ENCODE results near the gene TCF3.

TCF3 gene

DNA sequence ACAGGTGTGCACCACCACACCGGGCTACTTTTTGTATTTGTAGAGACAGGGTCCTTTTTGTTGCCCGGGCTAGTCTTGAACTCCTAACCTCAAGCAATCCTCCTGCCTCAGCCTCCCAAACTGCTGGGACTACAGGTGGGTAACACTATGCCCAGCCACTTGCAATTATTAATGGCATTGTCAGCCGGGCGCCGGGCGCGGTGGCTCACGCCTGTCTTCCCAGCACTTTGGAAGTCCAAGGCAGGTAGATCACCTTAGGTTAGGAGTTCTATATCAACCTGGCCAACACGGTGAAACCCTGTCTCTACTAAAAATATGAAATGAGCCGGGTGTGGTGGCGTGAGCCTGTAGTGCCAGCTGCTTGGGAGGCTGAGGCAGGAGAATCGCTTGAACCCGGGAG is 81.6 kb downstream of the TCF3 start:
- DNase-seq (ENCODE audit: extremely low read depth, low read depth): no peak
- TF ChIP-seq, protein P1, sequence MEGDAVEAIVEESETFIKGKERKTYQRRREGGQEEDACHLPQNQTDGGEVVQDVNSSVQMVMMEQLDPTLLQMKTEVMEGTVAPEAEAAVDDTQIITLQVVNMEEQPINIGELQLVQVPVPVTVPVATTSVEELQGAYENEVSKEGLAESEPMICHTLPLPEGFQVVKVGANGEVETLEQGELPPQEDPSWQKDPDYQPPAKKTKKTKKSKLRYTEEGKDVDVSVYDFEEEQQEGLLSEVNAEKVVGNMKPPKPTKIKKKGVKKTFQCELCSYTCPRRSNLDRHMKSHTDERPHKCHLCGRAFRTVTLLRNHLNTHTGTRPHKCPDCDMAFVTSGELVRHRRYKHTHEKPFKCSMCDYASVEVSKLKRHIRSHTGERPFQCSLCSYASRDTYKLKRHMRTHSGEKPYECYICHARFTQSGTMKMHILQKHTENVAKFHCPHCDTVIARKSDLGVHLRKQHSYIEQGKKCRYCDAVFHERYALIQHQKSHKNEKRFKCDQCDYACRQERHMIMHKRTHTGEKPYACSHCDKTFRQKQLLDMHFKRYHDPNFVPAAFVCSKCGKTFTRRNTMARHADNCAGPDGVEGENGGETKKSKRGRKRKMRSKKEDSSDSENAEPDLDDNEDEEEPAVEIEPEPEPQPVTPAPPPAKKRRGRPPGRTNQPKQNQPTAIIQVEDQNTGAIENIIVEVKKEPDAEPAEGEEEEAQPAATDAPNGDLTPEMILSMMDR (IDR thresholded peaks at IDR 0.05; ENCODE audit: low read depth, low read length): no peak

DNA sequence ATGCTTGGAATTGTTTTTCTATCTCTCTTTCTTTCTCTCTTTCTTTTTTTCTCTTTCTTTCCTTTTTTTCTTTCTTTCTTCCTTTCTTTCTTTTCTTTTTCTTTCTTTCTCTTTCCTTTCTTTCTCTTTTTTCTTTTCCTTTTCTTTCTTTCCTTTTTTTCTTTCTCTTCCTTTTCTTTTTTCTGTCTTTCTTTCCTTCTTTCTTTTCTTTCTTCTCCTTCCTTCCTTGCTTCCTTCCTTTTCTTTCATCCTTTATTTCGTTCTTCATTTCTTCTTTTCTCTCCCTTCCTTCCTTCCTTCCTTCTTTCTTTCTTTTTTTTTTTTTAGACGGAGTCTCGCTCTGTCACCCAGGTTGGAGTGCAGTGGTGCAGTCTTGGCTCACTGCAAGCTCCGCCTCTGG is 82.4 kb downstream of the TCF3 start:
- TF ChIP-seq, protein P1 (IDR thresholded peaks at IDR 0.05; ENCODE audit: low read depth, low read length): no peak
- DNase-seq (ENCODE audit: extremely low read depth, low read depth): no peak

DNA sequence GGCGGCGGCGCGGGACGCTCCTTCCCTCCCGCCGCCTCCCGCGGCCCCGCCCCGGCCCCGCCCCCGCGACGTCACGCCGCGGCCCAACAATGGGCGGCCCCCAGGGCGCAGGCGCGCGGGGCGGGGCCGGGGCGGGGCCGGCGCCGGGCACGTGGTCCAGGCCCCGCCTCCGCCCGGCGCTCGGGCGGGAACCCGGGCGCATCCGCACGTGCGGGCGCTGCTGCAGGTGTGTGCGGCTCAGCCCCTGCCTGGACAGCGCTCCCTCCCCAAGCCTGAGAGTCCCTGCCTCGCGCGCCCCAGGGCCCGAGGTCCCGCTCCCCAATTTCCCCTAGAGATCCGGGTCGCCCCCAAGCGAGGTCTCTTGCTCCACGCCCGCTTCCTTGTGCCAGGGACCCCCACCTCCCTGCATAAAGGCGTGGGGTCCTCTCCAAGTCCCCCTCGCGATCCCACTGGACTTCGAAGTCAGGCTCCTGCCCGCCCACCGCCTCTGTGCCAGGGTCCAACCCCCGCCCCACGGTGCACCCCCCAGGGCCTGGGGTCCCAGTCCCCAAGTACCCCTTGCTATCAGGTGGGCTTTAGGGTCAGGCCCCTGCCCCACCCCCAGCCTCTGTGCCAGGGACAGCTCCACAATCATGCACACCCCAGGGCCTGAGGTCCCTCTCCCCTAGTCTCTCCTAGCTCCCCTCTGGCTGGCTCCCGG is 83.9 kb downstream of the TCF3 start, which contains the start of gene MEX3D:
Gene MEX3D (minus strand): TSS at position 6 of the 700 bp plus-strand sequence. CDS start 267 bp downstream, outside the sequence.
- no peak for DNase-seq (ENCODE audit: extremely low read depth, low read depth)
- TF ChIP-seq, protein P1 (IDR thresholded peaks at IDR 0.05; ENCODE audit: low read depth, low read length): no peak

DNA sequence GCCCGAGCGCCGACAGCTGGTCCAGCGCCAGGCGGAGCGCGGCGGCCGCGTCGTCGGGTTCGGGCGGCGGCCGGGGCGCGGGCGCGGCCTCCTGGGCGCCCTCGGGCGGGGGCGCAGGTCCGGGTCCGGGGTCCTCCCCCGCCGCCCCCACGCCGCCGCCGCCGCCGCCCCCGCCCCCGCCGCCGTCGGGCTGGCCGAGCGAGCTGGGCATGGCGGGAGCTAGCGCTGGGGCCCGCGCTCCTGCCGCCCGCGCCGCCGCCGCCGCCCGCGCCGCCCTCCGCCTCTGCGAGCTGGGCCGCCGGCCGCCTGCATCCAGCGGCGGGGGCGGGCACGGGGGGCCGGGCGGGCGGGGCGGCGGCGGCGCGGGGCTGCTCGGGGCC is 84.6 kb downstream of the TCF3 start:
- no peak for DNase-seq (ENCODE audit: extremely low read depth, low read depth)
- TF ChIP-seq, protein P1 (IDR thresholded peaks at IDR 0.05; ENCODE audit: low read depth, low read length): no peak

DNA sequence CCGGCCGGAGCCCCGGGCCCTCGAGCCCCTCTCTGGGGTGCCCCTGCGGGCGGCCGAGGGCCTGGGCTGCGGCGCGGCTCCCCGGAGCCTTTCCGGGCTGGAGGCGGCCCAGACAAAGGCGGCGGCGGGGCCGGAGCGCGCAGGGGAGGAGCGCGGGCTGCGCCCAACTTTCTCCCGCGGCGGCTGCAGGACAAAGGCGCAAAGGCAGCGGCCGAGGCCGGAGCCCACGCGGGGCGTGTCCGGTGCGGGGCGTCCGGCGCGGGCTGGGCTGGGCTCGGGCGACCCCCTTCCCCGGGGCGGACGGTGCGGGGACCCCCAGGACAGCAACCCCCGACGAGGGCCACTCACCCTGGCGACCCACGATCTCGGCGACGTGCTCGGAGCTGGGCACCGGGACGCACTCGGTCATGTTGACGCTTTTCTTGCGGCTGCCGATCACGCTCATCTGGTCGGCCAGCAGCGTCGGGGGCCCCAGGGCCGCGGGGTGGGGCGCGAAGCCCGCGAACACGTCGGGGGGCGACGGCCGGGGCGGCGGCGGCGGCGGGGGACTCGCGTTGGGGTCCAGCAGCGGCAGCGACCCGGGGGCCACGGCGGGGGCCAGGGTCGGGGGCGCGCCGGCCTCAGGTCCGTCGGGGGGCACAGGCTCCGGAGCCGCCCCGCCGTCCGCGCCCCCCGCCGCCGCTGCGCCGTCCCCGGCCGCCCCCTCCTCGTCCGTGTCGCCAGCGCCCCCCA is 85.1 kb downstream of the TCF3 start:
- DNase-seq (ENCODE audit: extremely low read depth, low read depth): no peak
- TF ChIP-seq, protein P1 (IDR thresholded peaks at IDR 0.05; ENCODE audit: low read depth, low read length): no peak

DNA sequence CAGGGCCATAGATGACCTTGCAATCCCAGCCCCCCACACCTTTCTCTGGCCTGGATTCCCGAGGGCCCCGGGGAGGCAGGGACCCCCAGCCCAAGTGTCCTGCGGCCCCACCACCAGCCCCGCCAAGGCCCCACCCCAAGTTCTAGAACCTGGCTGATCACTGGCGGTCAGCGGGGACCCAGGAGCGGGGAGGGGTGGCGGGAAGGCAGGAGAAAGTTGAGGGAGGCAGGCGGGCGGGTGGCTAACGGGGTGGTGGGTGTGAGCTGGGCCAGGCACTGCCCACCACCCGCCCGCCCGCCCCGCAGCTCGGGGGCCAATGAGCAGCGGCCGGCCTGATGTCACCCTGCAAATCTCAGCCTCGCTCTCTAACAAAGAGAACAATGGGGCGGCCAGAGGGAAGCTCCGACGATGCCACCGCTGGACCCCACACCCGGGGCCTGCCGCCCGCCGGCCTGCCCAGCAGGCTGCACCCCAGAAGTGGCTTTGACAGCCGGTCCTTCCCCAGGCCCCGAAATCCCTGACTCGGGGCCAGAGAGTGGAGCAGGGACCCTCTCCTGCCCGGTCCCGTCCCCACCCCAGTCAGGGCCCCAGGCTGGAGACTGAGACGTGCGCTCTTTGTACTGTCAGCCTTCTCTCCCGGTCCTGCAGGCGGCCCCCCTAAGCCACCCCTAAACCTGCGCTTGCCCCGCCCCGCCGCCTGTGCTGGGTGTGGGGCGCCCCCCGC is 85.9 kb downstream of the TCF3 start:
- peak; percentile 58 for DNase-seq (ENCODE audit: extremely low read depth, low read depth)
- TF ChIP-seq, protein P1 (IDR thresholded peaks at IDR 0.05; ENCODE audit: low read depth, low read length): no peak

DNA sequence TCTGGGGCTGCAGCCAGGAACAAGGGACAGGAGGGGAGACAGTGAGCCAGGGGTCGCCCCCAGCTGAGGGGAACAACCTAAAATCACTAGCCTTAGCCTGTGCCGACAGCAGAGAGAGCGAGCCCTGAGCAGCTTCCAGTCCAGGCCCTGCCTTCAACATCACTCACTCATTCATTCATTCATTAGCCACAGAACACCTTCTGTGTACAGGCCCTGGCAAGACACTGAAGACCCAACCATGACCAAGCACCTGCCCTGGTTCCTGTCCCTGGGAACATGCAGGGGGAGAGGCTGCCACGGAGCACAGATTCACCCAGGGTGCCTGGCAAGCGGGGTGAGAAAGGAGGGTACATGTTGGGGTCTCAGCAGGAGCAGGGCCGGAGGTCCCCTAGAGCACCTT is 89.2 kb downstream of the TCF3 start:
- TF ChIP-seq, protein P1 (IDR thresholded peaks at IDR 0.05; ENCODE audit: low read depth, low read length): no peak
- DNase-seq (ENCODE audit: extremely low read depth, low read depth): no peak

Measured in AG09319 (cell line).